NCI-H2029 treated with DMSO at 0.1 percent for 48 hours (cell line): ENCODE results near the gene CDH13.

Experiments
- DNase-seq: peaks from one replicate; lab custom pipeline; 2025; lab: John Stamatoyannopoulos, UW

The CDH13 gene

GRCh38 chr16:82750068-82750467 lies 123.3 kb downstream of the CDH13 start:
- no peak for DNase-seq

- no peak for DNase-seq
These were observed 124.3 kb downstream of the CDH13 start for GRCh38 chr16:82751020-82751419.

GRCh38 chr16:82752172-82752571 lies 125.4 kb downstream of the CDH13 start:
- DNase-seq: no peak

- DNase-seq: no peak
These were observed 127.1 kb downstream of the CDH13 start for GRCh38 chr16:82753821-82754220.

GRCh38 chr16:82754716-82755513 lies 128.1 kb downstream of the CDH13 start:
- DNase-seq: no peak

DNA sequence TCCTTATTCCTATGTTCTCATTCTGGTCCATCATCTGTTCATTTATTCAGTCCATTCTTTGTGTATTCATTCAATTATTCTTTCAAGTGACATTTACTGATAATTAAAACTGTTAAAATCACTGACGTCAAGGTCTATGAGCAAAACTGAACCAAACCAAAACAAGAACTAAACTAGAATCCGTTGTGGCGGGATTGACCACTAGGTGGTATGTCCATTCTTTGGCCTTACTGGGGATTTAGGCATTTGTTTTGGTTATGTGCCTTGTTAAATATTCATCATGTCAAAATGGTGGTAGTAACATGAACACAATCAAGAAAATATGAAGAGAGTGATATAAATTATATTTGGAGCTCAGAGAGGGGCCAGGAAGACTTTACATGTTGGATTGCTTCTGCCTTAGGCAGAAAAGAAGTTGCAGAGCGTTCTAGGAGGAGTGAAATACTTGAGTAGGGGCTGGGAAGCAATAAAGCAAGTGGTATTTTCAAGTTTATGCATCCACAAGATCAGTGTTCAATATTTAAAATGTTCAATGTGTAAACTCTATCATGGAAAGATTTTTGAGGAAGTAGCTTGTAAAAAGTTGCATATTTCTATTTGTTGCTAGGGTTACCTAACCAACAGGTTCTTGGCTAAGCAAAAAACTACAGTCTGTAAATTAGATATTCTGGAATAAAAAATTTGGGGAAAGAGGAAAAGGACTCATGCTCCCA lies 129.0 kb downstream of the CDH13 start:
- DNase-seq: no peak

DNA sequence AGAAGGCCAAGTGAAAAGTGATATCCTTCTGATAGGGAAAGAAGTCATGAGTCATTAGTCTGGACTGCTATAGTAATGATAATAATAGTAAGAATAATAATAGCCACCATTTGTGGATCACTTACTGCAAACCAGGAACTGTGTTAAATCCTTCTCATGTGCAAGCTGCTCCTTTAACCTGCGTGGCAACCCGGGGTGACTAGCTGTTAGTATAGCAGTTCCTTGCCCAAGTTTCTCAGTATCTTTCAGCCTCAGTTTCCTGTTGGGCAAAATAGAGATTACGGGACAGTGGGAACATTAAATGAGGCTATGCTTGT lies 129.5 kb downstream of the CDH13 start:
- DNase-seq: no peak

DNA sequence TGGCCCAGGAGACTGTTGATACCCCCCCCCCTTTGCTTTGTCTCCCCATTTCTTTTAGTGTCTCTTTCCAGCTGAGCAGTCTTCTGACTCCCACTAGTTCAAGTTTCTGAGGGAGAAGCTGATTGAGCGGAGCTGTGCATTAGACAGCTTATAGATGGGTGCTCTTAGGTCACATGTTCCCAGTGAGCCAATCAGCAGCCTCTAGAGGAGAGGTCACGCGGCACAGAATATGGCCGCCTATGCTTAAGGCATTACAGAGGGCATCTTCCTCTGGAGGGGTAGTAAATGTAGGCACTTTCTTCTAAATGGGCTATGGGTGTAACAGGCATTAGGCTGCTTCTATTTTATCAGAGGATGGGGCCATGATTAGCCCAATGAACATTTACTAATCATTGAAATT lies 131.6 kb downstream of the CDH13 start:
- DNase-seq: no peak

DNA sequence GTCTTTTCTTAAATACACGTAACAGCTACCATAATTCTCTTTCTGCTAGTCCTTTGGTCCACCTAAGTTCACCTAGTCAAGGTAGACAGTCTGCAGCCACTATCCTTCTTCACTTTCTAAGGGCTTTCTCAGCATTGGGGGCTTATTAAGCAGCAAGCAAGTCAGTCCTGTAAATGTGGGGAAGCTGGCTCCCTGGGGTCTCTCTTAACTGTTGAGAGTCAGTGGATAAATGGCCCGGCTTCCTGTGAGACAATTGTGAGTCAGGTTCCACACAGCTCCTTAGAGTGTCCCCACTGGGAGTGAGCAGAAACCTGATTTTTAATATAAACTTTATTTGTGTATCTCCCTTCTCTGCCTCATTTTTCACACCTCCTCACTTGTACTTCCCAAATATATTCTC lies 132.1 kb downstream of the CDH13 start:
- DNase-seq: no peak

DNA sequence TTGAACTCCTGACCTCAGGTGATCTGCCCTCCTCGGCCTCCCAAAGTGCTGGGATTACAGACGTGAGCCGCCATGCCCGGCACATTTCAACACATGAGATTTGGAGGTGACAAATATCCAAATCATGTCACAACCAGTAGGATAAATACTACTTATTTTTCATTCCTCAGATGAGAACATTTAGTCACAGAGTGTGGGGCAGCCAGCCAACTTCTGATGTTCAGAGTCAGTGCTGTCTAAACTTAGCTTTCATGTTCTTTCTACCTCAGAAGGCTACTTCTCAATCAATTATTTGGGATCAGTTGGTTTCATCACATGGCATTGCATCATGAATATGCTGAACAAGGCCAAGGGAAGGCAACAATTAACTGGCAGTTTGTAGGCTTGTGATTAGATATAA lies 134.5 kb downstream of the CDH13 start:
- DNase-seq: no peak

- DNase-seq: no peak
These were observed 135.1 kb downstream of the CDH13 start for GRCh38 chr16:82761858-82762257.

DNA sequence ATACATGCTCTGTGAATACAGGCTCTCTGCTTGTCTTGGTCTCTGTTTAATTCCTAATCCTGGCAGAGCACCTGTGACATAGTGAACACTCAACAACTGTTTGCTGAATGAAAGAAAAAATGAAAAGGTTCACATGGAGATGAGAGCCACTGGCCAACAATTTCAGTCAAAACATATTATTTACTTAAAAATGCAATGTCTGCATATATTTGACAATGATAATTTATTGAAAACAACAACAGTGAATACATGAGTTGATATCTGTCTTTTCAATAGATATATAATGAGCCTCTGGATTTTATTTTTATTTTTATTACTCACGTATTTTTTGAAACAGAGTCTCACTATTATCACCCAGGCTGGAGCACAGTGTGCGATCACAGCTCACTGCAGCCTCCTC lies 136.6 kb downstream of the CDH13 start:
- no peak for DNase-seq

DNA sequence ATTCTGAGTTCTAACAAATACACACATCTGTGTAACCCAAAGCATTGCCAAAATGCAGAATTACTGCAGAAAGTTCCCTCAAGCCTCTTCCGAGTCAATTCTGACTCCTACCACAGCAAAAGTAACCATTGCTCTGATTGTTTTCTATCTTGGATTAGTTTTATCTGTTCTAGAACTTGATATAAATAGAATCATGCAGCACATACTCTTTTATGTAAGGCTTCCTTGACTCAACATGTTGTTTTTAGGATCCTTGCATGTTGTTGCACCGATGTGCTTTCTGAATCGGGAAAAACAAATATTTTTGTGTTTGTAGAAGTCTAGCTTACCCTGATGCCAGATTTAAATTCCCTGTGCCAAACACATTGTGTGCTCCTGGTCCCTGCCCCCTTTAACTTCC lies 140.4 kb downstream of the CDH13 start:
- no peak for DNase-seq

GRCh38 chr16:82767808-82768207 lies 141.0 kb downstream of the CDH13 start:
- DNase-seq: no peak

DNA sequence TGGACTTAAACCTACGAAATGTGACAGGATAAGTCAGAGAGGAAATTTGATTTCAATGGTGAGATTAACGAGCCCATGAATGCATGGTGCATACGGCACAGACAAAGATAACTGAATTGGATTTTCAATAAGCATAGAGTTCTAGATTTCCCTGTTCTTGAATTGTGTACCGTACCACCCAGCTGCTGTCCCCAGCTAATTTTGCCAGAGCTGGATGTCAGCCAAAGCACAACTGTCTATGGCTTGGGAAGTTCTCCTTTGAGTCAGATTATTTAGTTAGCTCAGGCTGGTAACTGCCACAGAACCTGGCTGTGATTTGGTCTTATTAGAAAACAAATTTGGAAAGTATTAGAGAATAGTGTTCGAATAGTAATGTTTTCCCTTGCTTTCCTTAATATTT lies 143.1 kb downstream of the CDH13 start:
- DNase-seq: no peak

DNA sequence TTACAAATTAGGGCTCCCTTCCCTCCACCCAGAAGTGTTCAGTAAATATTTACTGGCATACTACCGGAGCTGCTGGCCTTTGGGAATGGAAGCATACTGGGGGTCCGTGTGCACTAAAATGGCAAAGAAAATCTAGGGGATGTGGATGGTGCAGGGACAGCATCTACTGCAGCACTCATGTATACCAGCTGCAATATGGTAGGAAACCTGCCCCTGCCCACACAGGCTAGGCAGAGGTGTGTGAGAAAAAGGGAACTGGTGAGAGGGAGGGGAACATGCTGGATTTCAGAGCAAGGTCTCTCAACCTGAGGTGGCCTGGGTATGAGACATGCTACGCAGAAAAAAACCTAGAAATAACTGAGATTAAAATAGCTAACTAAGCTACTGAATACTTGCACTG lies 145.4 kb downstream of the CDH13 start:
- no peak for DNase-seq

- DNase-seq: no peak
These were observed 146.2 kb downstream of the CDH13 start for GRCh38 chr16:82773018-82773417.

- DNase-seq: no peak
These were observed 149.8 kb downstream of the CDH13 start for GRCh38 chr16:82776470-82777146.

- no peak for DNase-seq
These were observed 156.0 kb downstream of the CDH13 start for GRCh38 chr16:82782715-82783251.

GRCh38 chr16:82783933-82784572 lies 157.3 kb downstream of the CDH13 start:
- no peak for DNase-seq

- no peak for DNase-seq
These were observed 157.8 kb downstream of the CDH13 start for GRCh38 chr16:82784573-82784968.

- no peak for DNase-seq
These were observed 161.5 kb downstream of the CDH13 start for GRCh38 chr16:82788225-82788624.
